HT-29 (cell line): ENCODE results near the gene COL10A1. TPM values are rescaled to one million over a fixed set of nuclear protein-coding genes. Genes with fewer than 3 reads are reported as not detected.

Experiments used
- DNase-seq: peaks from one replicate; pipeline ENCODE4 v3.0.0-alpha.2; 2015; ENCODE audit warnings: low spot score
- total RNA-seq: library from RNA; depleted of rRNA; stranded (reverse); fragments of >200 nt; shearing (Covaris generic); gene quantifications from 2 replicates; pipeline ENCODE4 v1.2.3, GENCODE V29; 2014; rRNA removed

Gene COL10A1
- total RNA-seq, 1 experiment from 2014 or later: not detected

DNA sequence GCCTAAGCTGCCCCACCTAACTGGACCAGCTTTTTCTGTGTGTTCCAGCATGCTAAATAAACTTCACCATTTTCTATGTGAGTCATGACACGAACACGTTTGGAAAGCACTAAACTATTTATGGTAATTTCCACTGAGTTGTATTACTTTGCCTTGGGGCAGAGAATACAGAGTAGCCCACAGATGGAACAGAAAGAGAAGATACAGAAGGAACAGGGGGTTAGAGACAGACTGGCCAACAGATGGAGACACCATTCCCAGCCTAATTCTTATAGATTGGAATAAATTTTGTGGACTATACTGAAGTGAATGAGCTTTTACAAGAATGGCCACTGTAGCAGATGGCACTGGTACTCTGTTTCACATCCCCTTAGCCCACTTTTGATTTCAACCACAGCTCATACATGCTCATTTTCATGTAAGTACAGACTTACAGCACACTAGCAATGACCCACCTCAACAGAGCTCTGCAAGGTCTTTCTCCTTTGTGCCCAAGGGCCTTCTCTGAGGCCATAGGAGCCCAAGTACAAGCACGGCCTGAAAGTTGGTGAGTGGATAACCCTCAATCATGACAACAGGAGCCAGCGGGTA lies 38.4 kb downstream of the COL10A1 start:
- no peak for DNase-seq

DNA sequence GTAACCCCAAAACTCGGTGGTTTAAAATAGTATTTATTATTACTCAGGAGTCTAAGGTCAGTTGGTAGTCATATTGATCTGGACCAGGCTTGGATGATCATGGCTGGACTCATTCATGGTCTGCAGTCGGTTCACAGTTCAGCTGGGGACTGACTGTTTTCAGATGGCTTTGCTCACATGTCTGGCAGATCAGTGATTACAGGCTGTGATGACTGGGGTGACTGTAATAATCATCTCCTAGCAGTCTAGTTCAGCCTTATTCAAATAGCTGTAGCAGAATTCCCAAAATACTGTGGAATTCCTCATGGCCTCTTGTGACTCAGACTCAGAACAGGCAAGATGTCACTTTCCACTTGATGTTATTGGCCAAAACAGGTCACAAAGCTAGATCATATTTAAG lies 41.6 kb downstream of the COL10A1 start:
- no peak for DNase-seq

DNA sequence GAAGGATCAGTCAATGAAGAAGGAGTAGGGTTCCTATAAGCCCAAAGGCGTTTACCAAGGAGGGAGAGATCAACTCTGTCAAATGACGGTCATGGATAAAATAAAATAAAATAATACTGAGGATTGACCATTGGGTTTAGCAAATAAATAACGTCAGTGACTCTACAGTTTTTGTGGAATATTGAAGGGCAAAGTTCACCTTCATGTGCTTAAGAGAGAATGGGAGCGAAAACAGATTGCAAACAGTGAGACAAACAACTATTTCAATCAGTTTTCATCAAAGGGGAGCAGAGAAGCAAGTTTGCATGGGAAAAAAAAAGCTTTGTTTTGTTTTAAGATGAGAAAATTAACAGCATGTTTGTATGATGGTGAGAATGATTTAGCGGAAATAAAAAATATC lies 42.9 kb downstream of the COL10A1 start:
- DNase-seq: no peak

DNA sequence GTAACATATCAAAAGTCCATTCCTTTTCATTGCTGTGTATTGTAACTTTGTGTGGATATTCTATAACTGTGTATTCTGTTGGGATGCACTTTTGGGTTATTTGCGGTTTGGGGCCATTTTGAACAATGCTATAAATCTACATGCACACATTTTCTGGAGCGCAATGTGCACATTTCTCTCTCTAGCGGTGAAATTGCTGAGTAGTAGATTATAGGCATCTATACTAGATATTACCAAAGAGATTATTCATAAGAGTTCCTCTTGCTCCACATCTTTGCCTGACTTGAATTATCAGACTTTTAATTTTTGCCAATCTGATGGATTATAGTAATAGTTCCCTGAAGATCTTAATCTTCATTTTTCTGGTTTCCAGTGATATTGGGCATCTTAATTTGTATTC lies 47.0 kb downstream of the COL10A1 start:
- DNase-seq: no peak

GRCh38 chr6:116078522-116078921 lies 47.4 kb downstream of the COL10A1 start:
- no peak for DNase-seq

DNA sequence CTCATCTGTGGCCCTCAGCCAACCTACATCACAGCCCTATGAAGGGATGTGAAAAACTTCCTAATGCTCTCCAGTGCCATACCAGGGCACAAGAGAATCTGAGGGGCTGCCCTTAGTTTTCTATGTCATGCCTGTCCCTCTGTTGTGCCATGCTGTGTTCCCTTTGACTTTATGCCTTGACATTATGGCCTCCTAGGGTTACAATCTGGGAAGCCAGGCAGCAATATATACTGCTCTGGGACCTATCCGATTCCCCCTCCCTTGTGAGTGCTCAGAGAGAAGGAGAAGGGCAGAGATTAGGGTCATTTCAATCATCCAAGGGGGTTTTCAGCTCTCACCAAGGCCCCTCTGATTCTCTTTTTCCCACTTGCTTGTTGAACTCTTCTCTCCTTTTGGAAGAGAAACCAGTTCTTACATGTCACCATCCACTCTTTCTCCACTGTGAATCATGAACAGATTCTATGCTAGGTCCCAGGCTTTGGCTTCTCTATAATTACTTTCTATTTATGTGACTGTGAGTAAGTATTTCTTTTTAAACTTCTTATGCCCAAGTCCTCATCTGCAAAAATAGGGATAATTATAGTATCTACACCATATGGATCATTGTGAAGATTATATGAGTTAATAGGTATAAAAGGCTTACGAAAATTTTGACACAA lies 51.1 kb downstream of the COL10A1 start:
- DNase-seq: no peak

DNA sequence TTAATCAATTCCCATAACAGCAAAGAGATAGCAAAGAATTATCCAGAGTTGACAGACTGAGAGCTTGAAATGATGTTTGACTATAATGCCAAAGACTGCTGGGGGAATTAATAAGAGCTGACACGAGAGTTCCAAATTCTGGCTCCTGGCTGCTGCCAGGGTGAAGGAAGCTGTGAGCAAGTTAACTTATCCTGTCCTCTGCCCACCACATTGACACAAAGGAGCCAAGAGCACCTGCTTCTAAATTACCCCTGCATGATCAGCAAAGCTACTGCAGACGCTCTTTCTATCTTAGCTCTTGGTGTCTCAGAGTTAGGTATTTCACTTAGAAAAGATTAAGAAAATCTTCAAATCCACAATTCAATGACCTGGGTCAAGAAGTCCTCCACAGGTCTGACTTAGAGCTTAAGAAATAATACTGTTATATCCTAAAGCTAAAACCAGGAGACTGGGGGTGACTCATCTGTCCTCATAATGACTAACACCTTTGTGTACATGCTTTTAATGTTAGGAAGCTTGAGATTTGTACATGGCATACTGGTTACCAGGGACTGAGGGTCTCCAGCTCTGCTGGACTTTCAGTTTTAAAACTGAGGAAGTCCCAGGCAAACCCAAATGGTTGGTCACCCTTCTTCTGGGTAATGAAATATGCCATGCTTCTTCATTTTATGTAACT lies 52.0 kb downstream of the COL10A1 start:
- DNase-seq: peak; percentile 51

DNA sequence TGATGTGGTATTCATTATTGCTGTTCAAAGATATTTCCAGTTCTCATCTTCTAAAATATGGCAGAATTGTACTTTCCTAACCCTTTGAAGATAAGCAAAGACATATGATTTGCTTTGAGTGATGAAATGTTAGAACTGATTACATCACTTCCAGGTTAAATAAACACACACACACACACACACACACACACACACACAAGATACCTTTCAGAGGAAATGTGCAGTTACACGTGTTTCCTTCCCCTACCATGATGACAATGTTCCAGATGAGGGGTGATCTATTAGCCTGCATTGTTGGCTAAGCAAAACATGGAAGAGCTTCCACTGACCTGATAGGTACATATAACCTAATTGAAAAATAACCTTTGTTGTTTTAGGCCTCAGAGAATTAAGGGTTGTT lies 53.6 kb downstream of the COL10A1 start:
- no peak for DNase-seq

DNA sequence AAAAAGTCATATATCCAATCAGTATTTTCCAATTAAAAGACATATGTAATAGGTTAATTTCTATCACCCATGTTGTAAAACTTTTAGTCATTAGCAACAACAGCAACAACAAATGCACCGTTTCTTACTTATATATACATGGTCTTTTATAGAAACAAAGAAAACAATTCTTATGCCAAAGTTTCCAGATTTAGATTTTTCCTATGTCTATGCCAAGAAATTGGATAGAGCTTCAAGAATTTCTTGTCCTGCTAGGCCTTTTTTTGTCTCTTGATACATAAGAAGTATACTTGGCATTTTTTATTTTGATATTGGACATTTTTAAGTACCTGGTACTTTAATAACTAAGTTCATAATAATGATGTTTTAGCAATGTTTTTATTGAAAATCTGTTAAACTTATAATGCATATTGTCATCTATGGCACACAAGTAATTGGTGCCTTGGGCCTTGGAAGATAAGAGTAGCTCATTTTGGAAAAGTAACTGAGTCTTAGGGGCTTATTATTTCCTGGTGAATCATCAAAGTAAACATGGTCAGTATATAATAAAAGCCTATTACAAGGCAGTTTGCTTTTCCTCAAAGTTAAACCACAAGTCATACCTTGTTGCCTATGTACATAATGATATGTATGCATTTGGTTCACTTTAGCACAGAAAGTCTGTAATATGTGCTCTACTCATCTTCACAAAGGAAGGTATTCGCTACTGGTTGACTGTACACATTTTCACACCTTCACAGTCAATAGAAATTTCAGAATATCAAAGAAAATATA lies 55.1 kb downstream of the COL10A1 start:
- peak; percentile 36 for DNase-seq

- no peak for DNase-seq
These were observed 55.8 kb downstream of the COL10A1 start for GRCh38 chr6:116070101-116070500.

Other genes starting within 250 kb of the COL10A1 start
- 2.0 and 2.1 TPM in 2 replicates for gene FRK, start 65.2 kb downstream of the COL10A1 start, total RNA-seq
- 9.4 and 20.5 TPM in 2 replicates for gene NT5DC1, start 25.3 kb downstream of the COL10A1 start, total RNA-seq
- gene TSPYL4, start 127.9 kb upstream of the COL10A1 start, total RNA-seq: 9.2 and 10.3 TPM in 2 replicates
- gene TSPYL1, start 153.8 kb upstream of the COL10A1 start, total RNA-seq: 62.6 and 63.2 TPM in 2 replicates
- 1.9 and 5.3 TPM in 2 replicates for gene DSE, start 244.8 kb upstream of the COL10A1 start, total RNA-seq